Breast epithelium (tissue), 3 donors: Measurements from ENCODE around the gene TMEM147.

Experiments
- CTCF ChIP-seq, 3 donors: fragments of 450-650 bp; IDR thresholded peaks; one replicate each; pipeline ENCODE4 v1.5.1; 2016 to 2017; ENCODE audit warnings: antibody characterized with exemption in 3 of 3, mild to moderate bottlenecking in 3 of 3, moderate library complexity in 3 of 3
- POLR2A ChIP-seq: fragments of 450-650 bp; IDR thresholded peaks from one replicate; pipeline ENCODE4 v1.6.1; 2016; ENCODE audit warnings: antibody characterized with exemption, mild to moderate bottlenecking, moderate library complexity

GRCh38 chr19:35507561-35507960 is 37.9 kb upstream of the TMEM147 start:
- TF ChIP-seq CTCF (IDR thresholded peaks at IDR 0.05) (no peak), POLR2A (no peak)
